Colonic mucosa (tissue), 4 donors: ENCODE data around the gene ACVR1. TPM values are rescaled to one million over a fixed set of nuclear protein-coding genes. Genes with fewer than 3 reads are reported as not detected.

ENCODE experiments used
- DNase-seq: peaks from one replicate; pipeline ENCODE4 v3.0.0-alpha.2; 2020
- H3K27ac ChIP-seq: fragments of 200-600 bp; one replicate; pipeline ENCODE4 v1.8.0; 2021
- H3K27me3 ChIP-seq: fragments of 200-600 bp; one replicate; pipeline ENCODE4 v1.8.0; 2021
- H3K36me3 ChIP-seq: fragments of 200-600 bp; one replicate; pipeline ENCODE4 v1.8.0; 2021
- H3K4me1 ChIP-seq: fragments of 200-600 bp; one replicate; pipeline ENCODE4 v1.8.0; 2021; ENCODE audit warnings: mild to moderate bottlenecking
- H3K4me3 ChIP-seq: fragments of 200-600 bp; one replicate; pipeline ENCODE4 v1.8.0; 2021
- H3K9ac ChIP-seq, 2 donors: one replicate each; pipeline ENCODE4 v1.7.0; 2013; ENCODE audit warnings: control low read depth in 2 of 2, low read depth in 2 of 2, low read length in 2 of 2
- H3K9me3 ChIP-seq: fragments of 200-600 bp; one replicate; pipeline ENCODE4 v1.8.0; 2021
- intact Hi-C: fragments of 100-400 bp; cut with DNase I; formaldehyde crosslinking; loops from one replicate; pipeline ENCODE4 v1.14.1; 2022
- total RNA-seq, 2 donors: library from RNA; stranded (reverse); fragmentation: NEBNext Ultra II Directional in 1 of 2; extraction: Animal tissue kit (Norgen Biotek cat#: 25700) in 1 of 2; gene quantifications; one replicate each; pipeline ENCODE4 v1.2.1, GENCODE V29; 2021
- TF ChIP-seq, protein P1 (sequence below): fragments of 200-600 bp; IDR thresholded peaks from one replicate; pipeline ENCODE4 v1.8.0; 2022; ENCODE audit warnings: antibody characterized with exemption, mild to moderate bottlenecking
- donor health status: healthy.
- donor health status: DM: no; HTN: no; CAD: no.
- donor health status: DM: no; HTN: no; CAD: no.

The ACVR1 gene
- total RNA-seq, 2 donors from 2014 or later: 15.8 to 18.0 TPM

DNA sequence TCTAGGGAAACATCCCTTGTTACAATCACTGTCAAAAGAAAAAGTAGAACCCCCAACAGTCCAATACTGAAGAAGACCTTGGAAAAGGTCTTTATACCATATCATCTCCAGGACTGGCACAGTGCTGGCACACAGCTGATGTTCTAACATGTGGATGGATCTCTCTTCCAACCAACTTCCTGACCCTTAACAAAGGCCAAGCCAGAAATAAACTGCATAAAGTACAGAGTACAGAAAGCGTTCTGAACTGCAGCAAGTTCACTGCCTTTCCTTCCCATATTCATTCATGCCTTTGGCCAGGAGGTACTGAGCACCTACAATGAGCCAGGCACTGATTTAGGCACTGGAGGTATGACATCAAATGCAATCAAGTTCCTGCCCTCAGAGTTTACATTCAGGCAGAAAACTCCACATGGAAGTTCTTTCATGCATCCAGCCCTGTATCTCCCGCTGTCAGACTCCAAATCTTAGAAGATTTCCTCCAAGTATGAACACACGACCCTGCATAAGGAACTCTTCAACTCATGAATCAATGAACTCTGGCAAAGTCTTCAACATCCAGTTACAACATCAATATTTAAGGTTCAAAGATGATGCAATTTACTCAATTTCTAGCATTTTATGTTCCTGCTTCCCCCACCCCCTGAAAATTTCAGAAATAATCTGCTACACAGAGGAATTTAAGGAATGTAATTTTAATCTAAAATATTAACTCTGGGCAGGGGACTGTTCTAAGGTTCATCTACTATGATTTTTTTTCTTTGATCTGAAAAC, 33.8 kb downstream of the ACVR1 start:
- no peaks in the 10 kb centered on the region for H3K27me3 ChIP-seq
- no peak overlapping the region for H3K9ac ChIP-seq
- intact Hi-C loops: no loop called here
- DNase-seq: no peak
- H3K36me3 ChIP-seq: no peaks in the 10 kb centered on the region
- no peak overlapping the region for H3K27ac ChIP-seq
- TF ChIP-seq, protein P1, sequence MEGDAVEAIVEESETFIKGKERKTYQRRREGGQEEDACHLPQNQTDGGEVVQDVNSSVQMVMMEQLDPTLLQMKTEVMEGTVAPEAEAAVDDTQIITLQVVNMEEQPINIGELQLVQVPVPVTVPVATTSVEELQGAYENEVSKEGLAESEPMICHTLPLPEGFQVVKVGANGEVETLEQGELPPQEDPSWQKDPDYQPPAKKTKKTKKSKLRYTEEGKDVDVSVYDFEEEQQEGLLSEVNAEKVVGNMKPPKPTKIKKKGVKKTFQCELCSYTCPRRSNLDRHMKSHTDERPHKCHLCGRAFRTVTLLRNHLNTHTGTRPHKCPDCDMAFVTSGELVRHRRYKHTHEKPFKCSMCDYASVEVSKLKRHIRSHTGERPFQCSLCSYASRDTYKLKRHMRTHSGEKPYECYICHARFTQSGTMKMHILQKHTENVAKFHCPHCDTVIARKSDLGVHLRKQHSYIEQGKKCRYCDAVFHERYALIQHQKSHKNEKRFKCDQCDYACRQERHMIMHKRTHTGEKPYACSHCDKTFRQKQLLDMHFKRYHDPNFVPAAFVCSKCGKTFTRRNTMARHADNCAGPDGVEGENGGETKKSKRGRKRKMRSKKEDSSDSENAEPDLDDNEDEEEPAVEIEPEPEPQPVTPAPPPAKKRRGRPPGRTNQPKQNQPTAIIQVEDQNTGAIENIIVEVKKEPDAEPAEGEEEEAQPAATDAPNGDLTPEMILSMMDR: no peak
- H3K4me3 ChIP-seq: no peak overlapping the region
- H3K9me3 ChIP-seq: no peaks in the 10 kb centered on the region
- no peaks in the 10 kb centered on the region for H3K4me1 ChIP-seq

DNA sequence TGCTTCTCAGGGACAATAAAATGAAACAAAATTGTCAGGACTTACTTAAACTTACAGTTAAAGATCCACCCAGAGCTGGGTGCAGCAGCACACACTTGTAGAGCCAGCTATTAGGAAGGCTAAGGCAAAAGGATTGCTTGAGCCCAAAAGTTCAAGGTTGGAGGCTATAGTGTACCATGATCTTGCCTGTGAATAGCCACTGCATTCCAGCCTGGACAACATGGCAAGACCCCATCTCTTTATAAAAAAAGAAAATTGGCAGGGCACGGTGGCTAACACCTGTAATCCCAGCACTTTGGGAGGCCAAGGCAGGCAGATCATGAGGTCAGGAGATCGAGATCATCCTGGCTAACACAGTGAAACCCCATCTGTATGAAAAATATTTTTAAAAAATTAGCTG, 34.6 kb downstream of the ACVR1 start:
- H3K27me3 ChIP-seq: no peaks in the 10 kb centered on the region
- H3K9me3 ChIP-seq: no peaks in the 10 kb centered on the region
- H3K9ac ChIP-seq: no peak overlapping the region
- no peak overlapping the region for H3K4me3 ChIP-seq
- no peaks in the 10 kb centered on the region for H3K4me1 ChIP-seq
- H3K27ac ChIP-seq: no peak overlapping the region
- no peak for DNase-seq
- H3K36me3 ChIP-seq: no peaks in the 10 kb centered on the region
- intact Hi-C loops: no loop called here
- TF ChIP-seq, protein P1: no peak

DNA sequence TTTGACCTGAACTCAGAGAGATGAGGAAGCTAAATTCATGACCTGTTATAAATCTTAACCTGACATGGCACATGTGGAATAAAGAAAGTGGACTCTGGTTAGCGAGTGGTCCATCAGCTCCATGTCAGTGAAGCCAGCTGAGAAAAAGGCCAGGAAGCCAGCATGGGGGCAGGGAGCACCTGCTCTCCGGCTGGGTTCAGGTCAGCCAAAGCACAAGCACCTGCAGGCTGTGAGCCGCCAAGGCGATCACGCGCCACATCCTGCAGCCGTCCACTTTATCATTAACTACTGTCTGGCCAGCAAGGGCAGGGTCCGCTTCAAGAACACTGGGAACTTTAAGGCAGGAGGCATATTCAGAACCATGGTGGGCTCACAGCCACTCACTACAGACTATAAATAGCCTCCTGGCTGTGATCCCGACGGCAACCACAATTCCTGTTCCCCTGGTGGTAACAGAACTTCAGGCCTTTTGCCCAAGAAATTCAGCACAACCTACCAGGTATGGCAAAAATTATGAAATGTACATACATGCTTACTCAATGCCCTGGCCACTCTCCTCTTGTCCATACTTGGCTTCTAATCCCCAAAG, 35.5 kb downstream of the ACVR1 start:
- no peaks in the 10 kb centered on the region for H3K9me3 ChIP-seq
- no peaks in the 10 kb centered on the region for H3K36me3 ChIP-seq
- H3K27me3 ChIP-seq: no peaks in the 10 kb centered on the region
- intact Hi-C loops: no loop called here
- no peak overlapping the region for H3K27ac ChIP-seq
- no peak overlapping the region for H3K9ac ChIP-seq
- no peak overlapping the region for H3K4me3 ChIP-seq
- no peak for DNase-seq
- H3K4me1 ChIP-seq: no peaks in the 10 kb centered on the region
- TF ChIP-seq, protein P1: no peak

DNA sequence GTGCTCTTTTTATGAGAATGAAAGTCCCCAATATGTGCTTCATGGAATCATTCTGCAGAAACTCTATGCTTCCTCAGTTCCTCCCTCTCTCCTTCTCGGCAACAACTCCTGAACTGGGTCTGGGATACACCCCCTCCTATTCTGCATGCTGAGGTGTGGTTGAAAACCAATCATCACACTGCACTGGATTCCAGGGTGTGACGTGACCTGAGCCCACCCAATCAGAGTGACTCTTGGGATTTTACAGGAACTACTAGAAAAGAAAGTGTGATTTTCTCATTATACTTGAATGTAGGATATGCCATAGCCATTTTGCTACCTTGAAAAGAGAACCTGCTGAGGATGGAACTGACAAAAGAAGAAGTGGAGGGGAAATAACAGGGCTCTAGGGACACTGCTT, 36.3 kb downstream of the ACVR1 start:
- intact Hi-C loops: no loop called here
- no peak overlapping the region for H3K4me3 ChIP-seq
- no peaks in the 10 kb centered on the region for H3K36me3 ChIP-seq
- H3K27me3 ChIP-seq: no peaks in the 10 kb centered on the region
- TF ChIP-seq, protein P1: no peak
- no peak overlapping the region for H3K27ac ChIP-seq
- DNase-seq: no peak
- H3K4me1 ChIP-seq: no peaks in the 10 kb centered on the region
- H3K9me3 ChIP-seq: no peaks in the 10 kb centered on the region
- no peak overlapping the region for H3K9ac ChIP-seq

DNA sequence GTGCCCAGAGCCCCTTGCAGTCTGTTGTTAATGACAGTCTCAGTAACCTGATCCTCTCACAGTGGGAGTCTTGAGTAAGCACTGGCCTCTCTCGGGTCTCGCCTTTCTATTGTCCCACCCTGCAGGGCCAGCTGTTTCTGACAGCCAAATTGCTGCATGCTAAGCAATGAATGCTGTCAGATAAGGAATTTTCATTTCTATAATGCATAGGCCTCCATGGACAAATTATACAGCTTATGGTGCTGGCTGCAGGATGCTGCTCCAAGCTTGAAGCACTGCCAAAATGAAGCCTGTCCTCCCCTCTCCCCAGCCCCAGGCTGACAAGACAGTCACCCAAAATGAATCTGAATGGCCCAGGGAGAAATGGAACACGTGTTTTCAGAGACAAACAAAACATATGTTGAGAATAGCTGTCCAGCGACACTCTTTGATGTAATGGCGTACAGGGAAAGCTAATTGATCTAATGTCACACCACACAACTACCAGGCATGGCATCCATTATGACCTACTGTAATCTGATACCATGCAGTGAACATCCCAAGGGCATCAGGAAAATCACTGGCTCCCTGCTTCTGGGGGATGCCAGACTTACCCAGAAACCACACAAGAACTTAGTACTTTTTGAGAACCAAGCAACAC, 36.8 kb downstream of the ACVR1 start:
- Histone ChIP-seq H3K4me3 (no peak overlapping the region), H3K27ac (peak overlapping the region; percentile 46), H3K9me3 (no peaks in the 10 kb centered on the region), H3K9ac (no peak overlapping the region), H3K4me1 (no peaks in the 10 kb centered on the region), H3K27me3 (no peaks in the 10 kb centered on the region), H3K36me3 (no peaks in the 10 kb centered on the region)
- TF ChIP-seq, protein P1: no peak
- DNase-seq: no peak
- intact Hi-C loops: no loop called here
